OCI-LY1 (cell line): ENCODE measurements around the gene TKFC.

ENCODE experiments used
- H2AFZ ChIP-seq: fragments of 200-600 bp; sonication (generic), shearing (Covaris generic); 2 replicates; pipeline ENCODE4 v1.6.0; 2014; ENCODE audit warnings: antibody characterized with exemption, mild to moderate bottlenecking, low read length
- H3F3A ChIP-seq: fragments of 200-600 bp; sonication (generic), shearing (Covaris generic); 2 replicates; pipeline ENCODE4 v1.6.0; 2014; ENCODE audit warnings: mild to moderate bottlenecking, antibody characterized with exemption, low read length, moderate library complexity; ENCODE audit not compliant: insufficient read depth
- H3K27ac ChIP-seq: fragments of 200-600 bp; sonication (generic); 2 replicates; pipeline ENCODE4 v1.5.1; 2014; ENCODE audit warnings: low read length, mixed run types, mild to moderate bottlenecking, low read depth; ENCODE audit not compliant: poor library complexity, severe bottlenecking
- H3K27me3 ChIP-seq: fragments of 200-600 bp; sonication (generic); 2 replicates; pipeline ENCODE4 v1.6.0; 2014; ENCODE audit warnings: antibody characterized with exemption, mild to moderate bottlenecking, low read length, moderate library complexity; ENCODE audit not compliant: insufficient read depth
- H3K36me3 ChIP-seq: fragments of 200-600 bp; sonication (generic); 2 replicates; pipeline ENCODE4 v1.6.1; 2014; ENCODE audit warnings: mild to moderate bottlenecking, antibody characterized with exemption, low read length, moderate library complexity, mixed read lengths; ENCODE audit not compliant: insufficient read depth
- H3K4me1 ChIP-seq: fragments of 200-600 bp; sonication (generic); 2 replicates; pipeline ENCODE4 v1.5.1; 2014; ENCODE audit warnings: mild to moderate bottlenecking, low read length, moderate library complexity; ENCODE audit not compliant: insufficient read depth, severe bottlenecking
- H3K4me2 ChIP-seq: fragments of 200-600 bp; sonication (generic), shearing (Covaris generic); 2 replicates; pipeline ENCODE4 v1.6.1; 2014; ENCODE audit warnings: low read length
- H3K4me3 ChIP-seq: fragments of 200-600 bp; sonication (generic); 2 replicates; pipeline ENCODE4 v1.5.1; 2014; ENCODE audit warnings: low read length, low read depth, mild to moderate bottlenecking, mixed read lengths; ENCODE audit not compliant: poor library complexity, severe bottlenecking
- H3K79me2 ChIP-seq: fragments of 200-600 bp; shearing (Covaris generic); 2 replicates; pipeline ENCODE4 v1.6.1; 2016; ENCODE audit warnings: mixed run types, low read length, mixed read lengths; ENCODE audit not compliant: insufficient read depth
- H3K9ac ChIP-seq: fragments of 200-600 bp; sonication (generic), shearing (Covaris generic); 2 replicates; pipeline ENCODE4 v1.6.1; 2014; ENCODE audit warnings: mild to moderate bottlenecking, low read length, mixed read lengths
- H3K9me2 ChIP-seq: fragments of 200-600 bp; sonication (generic), shearing (Covaris generic); 2 replicates; pipeline ENCODE4 v1.6.1; 2014; ENCODE audit warnings: low read depth, mild to moderate bottlenecking, low read length, mixed read lengths
- H3K9me3 ChIP-seq: fragments of 200-600 bp; shearing (Covaris generic); 2 replicates; pipeline ENCODE4 v1.6.1; 2014; ENCODE audit warnings: low read length, mixed read lengths
- H4K20me1 ChIP-seq: fragments of 200-600 bp; sonication (generic), shearing (Covaris generic); 2 replicates; pipeline ENCODE4 v1.6.0; 2016; ENCODE audit warnings: mild to moderate bottlenecking, low read length; ENCODE audit not compliant: insufficient read depth
- CTCF ChIP-seq: fragments of 200-600 bp; sonication (generic), shearing (Covaris generic); IDR thresholded peaks from 2 replicates; pipeline ENCODE4 v1.5.1; 2017; ENCODE audit warnings: mild to moderate bottlenecking, antibody characterized with exemption, low read length, moderate library complexity, mixed read lengths
- EZH2 ChIP-seq: fragments of 200-600 bp; sonication (generic), shearing (Covaris generic); IDR thresholded peaks from 2 replicates; pipeline ENCODE4 v1.8.0; 2017; ENCODE audit warnings: borderline replicate concordance, mixed run types, mild to moderate bottlenecking, antibody characterized with exemption, low read length, moderate library complexity, mixed read lengths

The TKFC gene

GRCh38 chr11:61310749-61311148 is 22.3 kb upstream of the TKFC start:
- Histone ChIP-seq H3F3A (no peaks in the 10 kb centered on the region), H3K9me2 (no peaks in the 10 kb centered on the region), H3K9ac (no peak overlapping the region), H3K27me3 (no peaks in the 10 kb centered on the region), H3K4me1 (no peaks in the 10 kb centered on the region), H3K4me3 (no peak overlapping the region), H4K20me1 (no peaks in the 10 kb centered on the region), H3K36me3 (peaks cover 95% of the 10 kb centered on the region), H3K79me2 (no peaks in the 10 kb centered on the region), H3K27ac (no peak overlapping the region), H2AFZ (no peak overlapping the region), H3K9me3 (no peaks in the 10 kb centered on the region), H3K4me2 (no peak overlapping the region)
- TF ChIP-seq EZH2 (no peak), CTCF (no peak)

GRCh38 chr11:61315260-61315659 is 17.8 kb upstream of the TKFC start:
- no peaks in the 10 kb centered on the region for H3F3A ChIP-seq
- H3K4me2 ChIP-seq: no peak overlapping the region
- TF ChIP-seq CTCF (no peak), EZH2 (no peak)
- no peaks in the 10 kb centered on the region for H3K79me2 ChIP-seq
- no peaks in the 10 kb centered on the region for H4K20me1 ChIP-seq
- H3K27ac ChIP-seq: no peak overlapping the region
- no peaks in the 10 kb centered on the region for H3K4me1 ChIP-seq
- H3K9me2 ChIP-seq: no peaks in the 10 kb centered on the region
- H3K9ac ChIP-seq: no peak overlapping the region
- H2AFZ ChIP-seq: no peak overlapping the region
- no peaks in the 10 kb centered on the region for H3K9me3 ChIP-seq
- H3K4me3 ChIP-seq: no peak overlapping the region
- no peaks in the 10 kb centered on the region for H3K27me3 ChIP-seq
- H3K36me3 ChIP-seq: peaks cover 91% of the 10 kb centered on the region

GRCh38 chr11:61325649-61326414 is 7.2 kb upstream of the TKFC start:
- peaks cover 25% of the 10 kb centered on the region for H3K79me2 ChIP-seq

More at GRCh38 chr11:61325649-61326414, 7.2 kb upstream of the TKFC start:
- Histone ChIP-seq H3K27ac (no peak overlapping the region), H4K20me1 (no peaks in the 10 kb centered on the region), H3K4me2 (no peak overlapping the region), H3K27me3 (no peaks in the 10 kb centered on the region), H3K36me3 (peaks cover 93% of the 10 kb centered on the region), H3K9me3 (no peaks in the 10 kb centered on the region), H3K4me1 (peaks cover 4% of the 10 kb centered on the region), H3K9ac (no peak overlapping the region), H3K9me2 (no peaks in the 10 kb centered on the region), H3K4me3 (no peak overlapping the region), H3F3A (no peaks in the 10 kb centered on the region), H2AFZ (no peak overlapping the region)
- TF ChIP-seq CTCF (no peak), EZH2 (no peak)
